Liver (tissue), 9 donors: Measurements from ENCODE around the gene EXOSC5. TPM values are rescaled to one million over a fixed set of nuclear protein-coding genes. Genes with fewer than 3 reads are reported as not detected.

Source experiments
- DNase-seq: peaks from one replicate; pipeline ENCODE4 v3.0.0-alpha.2; 2017; ENCODE audit warnings: low spot score
- H3K27ac ChIP-seq, 2 donors: one replicate each; pipeline ENCODE4 v1.7.0; 2013; ENCODE audit warnings: inconsistent platforms in 2 of 2, low read length in 2 of 2, control low read depth in 1 of 2, low read depth in 1 of 2, mild to moderate bottlenecking in 1 of 2
- H3K27me3 ChIP-seq, 4 donors: one replicate each; pipeline versions ENCODE4 v1.6.1 to v1.7.0; 2013; ENCODE audit warnings: low read length in 3 of 4, inconsistent platforms in 1 of 4, mild to moderate bottlenecking in 1 of 4, moderate library complexity in 1 of 4; ENCODE audit not compliant: control insufficient read depth in 4 of 4, insufficient read depth in 4 of 4
- H3K36me3 ChIP-seq, 4 donors: one replicate each; pipeline versions ENCODE4 v1.6.1 to v1.7.0; 2013; ENCODE audit warnings: low read length in 3 of 4, mild to moderate bottlenecking in 3 of 4, low read depth in 1 of 4, moderate library complexity in 1 of 4; ENCODE audit not compliant: control insufficient read depth in 4 of 4, insufficient read depth in 3 of 4
- H3K4me1 ChIP-seq, 4 donors: one replicate each; pipeline versions ENCODE4 v1.6.1 to v1.7.0; 2013; ENCODE audit warnings: low read length in 3 of 4, mild to moderate bottlenecking in 3 of 4, moderate library complexity in 1 of 4; ENCODE audit not compliant: control insufficient read depth in 4 of 4, insufficient read depth in 4 of 4
- H3K4me3 ChIP-seq, 3 donors: one replicate each; pipeline versions ENCODE4 v1.6.1 to v1.7.0; 2013; ENCODE audit warnings: low read length in 3 of 3, control low read depth in 1 of 3, low read depth in 1 of 3, mild to moderate bottlenecking in 1 of 3
- H3K9ac ChIP-seq, 2 donors: one replicate each; pipeline ENCODE4 v1.7.0; 2013; ENCODE audit warnings: low read length in 2 of 2, mild to moderate bottlenecking in 2 of 2, moderate library complexity in 2 of 2, control low read depth in 1 of 2, low read depth in 1 of 2
- H3K9me3 ChIP-seq, 4 donors: one replicate each; pipeline versions ENCODE4 v1.6.1 to v1.7.0; 2013; ENCODE audit warnings: low read length in 3 of 4; ENCODE audit not compliant: control insufficient read depth in 4 of 4
- CTCF ChIP-seq: fragments of 150-350 bp; IDR thresholded peaks from 2 replicates; pipeline ENCODE4 v1.5.1; 2017; ENCODE audit warnings: improper control_type of control experiment, low read depth, low read length; ENCODE audit not compliant: missing input control
- EGR1 ChIP-seq, 2 donors: IDR thresholded peaks; 2 replicates each; pipeline ENCODE4 v1.6.1; 2016 to 2018; ENCODE audit warnings: antibody characterized with exemption in 2 of 2, low read depth in 2 of 2
- FOXA1 ChIP-seq: IDR thresholded peaks from 2 replicates; pipeline ENCODE4 v1.6.1; 2016; ENCODE audit warnings: antibody characterized with exemption
- FOXA2 ChIP-seq: IDR thresholded peaks from 2 replicates; pipeline ENCODE4 v1.6.1; 2016; ENCODE audit warnings: antibody characterized with exemption
- GABPA ChIP-seq, 2 donors: IDR thresholded peaks in 1 of 2; conservative IDR thresholded peaks in 1 of 2; 2 replicates each; pipeline ENCODE4 v1.6.1; 2016; ENCODE audit warnings: antibody characterized with exemption in 2 of 2, mild to moderate bottlenecking in 1 of 2, moderate library complexity in 1 of 2
- HNF4A ChIP-seq, 2 donors: conservative IDR thresholded peaks; 2 replicates each; pipeline ENCODE4 v1.6.1; 2016; ENCODE audit warnings: antibody characterized with exemption in 2 of 2, mild to moderate bottlenecking in 2 of 2
- HNF4G ChIP-seq: IDR thresholded peaks from 2 replicates; pipeline ENCODE4 v1.6.1; 2016; ENCODE audit warnings: antibody characterized with exemption
- JUND ChIP-seq, 2 donors: IDR thresholded peaks; 2 replicates each; pipeline ENCODE4 v1.6.1; 2016; ENCODE audit warnings: antibody characterized with exemption in 2 of 2
- NR2F2 ChIP-seq: IDR thresholded peaks from 2 replicates; pipeline ENCODE4 v1.6.1; 2016; ENCODE audit warnings: antibody characterized with exemption
- RAD21 ChIP-seq, 2 donors: IDR thresholded peaks; 2 replicates each; pipeline ENCODE4 v1.6.1; 2016; ENCODE audit warnings: antibody characterized with exemption in 2 of 2, mild to moderate bottlenecking in 2 of 2
- RXRA ChIP-seq, 2 donors: IDR thresholded peaks; 2 replicates each; pipeline ENCODE4 v1.6.1; 2017 to 2018; ENCODE audit warnings: antibody characterized with exemption in 2 of 2, mild to moderate bottlenecking in 1 of 2
- SP1 ChIP-seq: IDR thresholded peaks from 2 replicates; pipeline ENCODE4 v1.6.1; 2018; ENCODE audit warnings: antibody characterized with exemption, mild to moderate bottlenecking
- TAF1 ChIP-seq: conservative IDR thresholded peaks from 2 replicates; pipeline ENCODE4 v1.6.1; 2016; ENCODE audit warnings: antibody characterized with exemption, mild to moderate bottlenecking
- YY1 ChIP-seq: IDR thresholded peaks from 2 replicates; pipeline ENCODE4 v1.6.1; 2016; ENCODE audit warnings: antibody characterized with exemption, mild to moderate bottlenecking
- WGBS: extraction: QIAGEN DNeasy Blood & Tissue Kit; methylation state at CpG from one replicate; pipeline ENCODE4 v1.1.7; 2013; 5-methylcytosine and 5-hydroxymethylcytosine counted together
- polyA plus RNA-seq, 2 donors: library from polyadenylated mRNA; stranded (reverse) in 1 of 2; unstranded in 1 of 2; fragments of 200-250 nt in 1 of 2; fragments of >200 nt in 1 of 2; fragmentation: Nextera tagmentation in 1 of 2; extraction: Ambion mirVana in 1 of 2; gene quantifications; one replicate each; pipeline versions ENCODE4 v1.2.1 to v1.2.3, GENCODE V29; 2013 to 2015
- total RNA-seq, 2 donors: library from RNA; depleted of rRNA; stranded (reverse); fragments of >200 nt; gene quantifications; one replicate each; pipeline ENCODE4 v1.2.3, GENCODE V29; 2014
- TF ChIP-seq, protein P1 (sequence below): IDR thresholded peaks from 2 replicates; pipeline ENCODE4 v1.6.1; 2016; ENCODE audit warnings: antibody characterized with exemption
- TF ChIP-seq, protein P2 (sequence below): IDR thresholded peaks from 2 replicates; pipeline ENCODE4 v1.6.1; 2016; ENCODE audit warnings: antibody characterized with exemption
- TF ChIP-seq, protein P3 (sequence below): IDR thresholded peaks from 2 replicates; pipeline ENCODE4 v1.6.1; 2016; ENCODE audit warnings: antibody characterized with exemption, mild to moderate bottlenecking
- donor health status: healthy.
- donor health status: healthy.
- donor health status: healthy.
- donor health status: healthy.
- donor health status: healthy.

The EXOSC5 gene
- total and polyA plus RNA-seq, 4 donors = 8.3 to 26.7 (median 18.9) TPM

GRCh38 chr19:41407271-41407670 lies 10.1 kb upstream of the EXOSC5 start:
- Histone ChIP-seq H3K36me3 (peaks cover 0 to 12% (median 6%) of the 10 kb centered on the region in 4 donors), H3K4me3 (no peak overlapping the region), H3K9me3 (no peaks in the 10 kb centered on the region), H3K27me3 (no peaks in the 10 kb centered on the region), H3K27ac (no peak overlapping the region), H3K9ac (no peak overlapping the region), H3K4me1 (peaks cover 9 to 21% (median 15%) of the 10 kb centered on the region in 4 donors)
- no peak for DNase-seq
- TF ChIP-seq GABPA (IDR thresholded peaks at IDR 0.05 in 1 of 2, conservative IDR thresholded peaks at IDR 0.05 in 1 of 2) (no peak), NR2F2 (no peak), RAD21 (IDR thresholded peaks at IDR 0.05) (peak in 1 of 2 donors; percentile 8)
- TF ChIP-seq, protein P1, sequence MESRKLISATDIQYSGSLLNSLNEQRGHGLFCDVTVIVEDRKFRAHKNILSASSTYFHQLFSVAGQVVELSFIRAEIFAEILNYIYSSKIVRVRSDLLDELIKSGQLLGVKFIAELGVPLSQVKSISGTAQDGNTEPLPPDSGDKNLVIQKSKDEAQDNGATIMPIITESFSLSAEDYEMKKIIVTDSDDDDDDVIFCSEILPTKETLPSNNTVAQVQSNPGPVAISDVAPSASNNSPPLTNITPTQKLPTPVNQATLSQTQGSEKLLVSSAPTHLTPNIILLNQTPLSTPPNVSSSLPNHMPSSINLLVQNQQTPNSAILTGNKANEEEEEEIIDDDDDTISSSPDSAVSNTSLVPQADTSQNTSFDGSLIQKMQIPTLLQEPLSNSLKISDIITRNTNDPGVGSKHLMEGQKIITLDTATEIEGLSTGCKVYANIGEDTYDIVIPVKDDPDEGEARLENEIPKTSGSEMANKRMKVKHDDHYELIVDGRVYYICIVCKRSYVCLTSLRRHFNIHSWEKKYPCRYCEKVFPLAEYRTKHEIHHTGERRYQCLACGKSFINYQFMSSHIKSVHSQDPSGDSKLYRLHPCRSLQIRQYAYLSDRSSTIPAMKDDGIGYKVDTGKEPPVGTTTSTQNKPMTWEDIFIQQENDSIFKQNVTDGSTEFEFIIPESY = no peak
- 54% methylated on average over 4 of the region's 4 CpGs for WGBS

- Histone ChIP-seq H3K4me3 (no peak overlapping the region), H3K4me1 (peaks cover 8 to 21% (median 14%) of the 10 kb centered on the region in 4 donors), H3K9ac (no peak overlapping the region), H3K27ac (no peak overlapping the region), H3K36me3 (peaks cover 0 to 4% (median 1%) of the 10 kb centered on the region in 4 donors), H3K27me3 (no peaks in the 10 kb centered on the region), H3K9me3 (no peaks in the 10 kb centered on the region)
- TF ChIP-seq FOXA1 (no peak), JUND (IDR thresholded peaks at IDR 0.05) (no peak), NR2F2 (no peak), HNF4G (no peak), CTCF (no peak), RAD21 (IDR thresholded peaks at IDR 0.05) (no peak), GABPA (IDR thresholded peaks at IDR 0.05 in 1 of 2, conservative IDR thresholded peaks at IDR 0.05 in 1 of 2) (no peak), SP1 (no peak), FOXA2 (no peak), HNF4A (conservative IDR thresholded peaks at IDR 0.05) (no peak), EGR1 (IDR thresholded peaks at IDR 0.05; ENCODE audit: low read depth in 2 of 2) (no peak), YY1 (no peak), TAF1 (no peak), RXRA (IDR thresholded peaks at IDR 0.05) (no peak)
- TF ChIP-seq, protein P2, sequence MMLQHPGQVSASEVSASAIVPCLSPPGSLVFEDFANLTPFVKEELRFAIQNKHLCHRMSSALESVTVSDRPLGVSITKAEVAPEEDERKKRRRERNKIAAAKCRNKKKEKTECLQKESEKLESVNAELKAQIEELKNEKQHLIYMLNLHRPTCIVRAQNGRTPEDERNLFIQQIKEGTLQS = no peak
- TF ChIP-seq, protein P3, sequence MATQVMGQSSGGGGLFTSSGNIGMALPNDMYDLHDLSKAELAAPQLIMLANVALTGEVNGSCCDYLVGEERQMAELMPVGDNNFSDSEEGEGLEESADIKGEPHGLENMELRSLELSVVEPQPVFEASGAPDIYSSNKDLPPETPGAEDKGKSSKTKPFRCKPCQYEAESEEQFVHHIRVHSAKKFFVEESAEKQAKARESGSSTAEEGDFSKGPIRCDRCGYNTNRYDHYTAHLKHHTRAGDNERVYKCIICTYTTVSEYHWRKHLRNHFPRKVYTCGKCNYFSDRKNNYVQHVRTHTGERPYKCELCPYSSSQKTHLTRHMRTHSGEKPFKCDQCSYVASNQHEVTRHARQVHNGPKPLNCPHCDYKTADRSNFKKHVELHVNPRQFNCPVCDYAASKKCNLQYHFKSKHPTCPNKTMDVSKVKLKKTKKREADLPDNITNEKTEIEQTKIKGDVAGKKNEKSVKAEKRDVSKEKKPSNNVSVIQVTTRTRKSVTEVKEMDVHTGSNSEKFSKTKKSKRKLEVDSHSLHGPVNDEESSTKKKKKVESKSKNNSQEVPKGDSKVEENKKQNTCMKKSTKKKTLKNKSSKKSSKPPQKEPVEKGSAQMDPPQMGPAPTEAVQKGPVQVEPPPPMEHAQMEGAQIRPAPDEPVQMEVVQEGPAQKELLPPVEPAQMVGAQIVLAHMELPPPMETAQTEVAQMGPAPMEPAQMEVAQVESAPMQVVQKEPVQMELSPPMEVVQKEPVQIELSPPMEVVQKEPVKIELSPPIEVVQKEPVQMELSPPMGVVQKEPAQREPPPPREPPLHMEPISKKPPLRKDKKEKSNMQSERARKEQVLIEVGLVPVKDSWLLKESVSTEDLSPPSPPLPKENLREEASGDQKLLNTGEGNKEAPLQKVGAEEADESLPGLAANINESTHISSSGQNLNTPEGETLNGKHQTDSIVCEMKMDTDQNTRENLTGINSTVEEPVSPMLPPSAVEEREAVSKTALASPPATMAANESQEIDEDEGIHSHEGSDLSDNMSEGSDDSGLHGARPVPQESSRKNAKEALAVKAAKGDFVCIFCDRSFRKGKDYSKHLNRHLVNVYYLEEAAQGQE = no peak
- TF ChIP-seq, protein P1 = no peak
- DNase-seq = no peak
- 86% methylated on average over 6 of the region's 6 CpGs for WGBS
Measured at GRCh38 chr19:41405776-41406175, 8.6 kb upstream of the EXOSC5 start.
